Activated naive CD8-positive, alpha-beta T cell treated with anti-CD3 and anti-CD28 coated beads, Interleukin-2, amount 50 U/mL, for 16 hours (primary cell): ENCODE measurements around the gene PITPNM3.
"Not testable (repeated sequence)": the region's sequence is repeated elsewhere in the genome, so short reads cannot be mapped to it uniquely, and the experiment has no call there.

Source experiments
- DNase-seq: peaks from one replicate; pipeline ENCODE4 v3.0.0-alpha.2; 2020; ENCODE audit warnings: low read depth, low spot score

Gene PITPNM3

DNA sequence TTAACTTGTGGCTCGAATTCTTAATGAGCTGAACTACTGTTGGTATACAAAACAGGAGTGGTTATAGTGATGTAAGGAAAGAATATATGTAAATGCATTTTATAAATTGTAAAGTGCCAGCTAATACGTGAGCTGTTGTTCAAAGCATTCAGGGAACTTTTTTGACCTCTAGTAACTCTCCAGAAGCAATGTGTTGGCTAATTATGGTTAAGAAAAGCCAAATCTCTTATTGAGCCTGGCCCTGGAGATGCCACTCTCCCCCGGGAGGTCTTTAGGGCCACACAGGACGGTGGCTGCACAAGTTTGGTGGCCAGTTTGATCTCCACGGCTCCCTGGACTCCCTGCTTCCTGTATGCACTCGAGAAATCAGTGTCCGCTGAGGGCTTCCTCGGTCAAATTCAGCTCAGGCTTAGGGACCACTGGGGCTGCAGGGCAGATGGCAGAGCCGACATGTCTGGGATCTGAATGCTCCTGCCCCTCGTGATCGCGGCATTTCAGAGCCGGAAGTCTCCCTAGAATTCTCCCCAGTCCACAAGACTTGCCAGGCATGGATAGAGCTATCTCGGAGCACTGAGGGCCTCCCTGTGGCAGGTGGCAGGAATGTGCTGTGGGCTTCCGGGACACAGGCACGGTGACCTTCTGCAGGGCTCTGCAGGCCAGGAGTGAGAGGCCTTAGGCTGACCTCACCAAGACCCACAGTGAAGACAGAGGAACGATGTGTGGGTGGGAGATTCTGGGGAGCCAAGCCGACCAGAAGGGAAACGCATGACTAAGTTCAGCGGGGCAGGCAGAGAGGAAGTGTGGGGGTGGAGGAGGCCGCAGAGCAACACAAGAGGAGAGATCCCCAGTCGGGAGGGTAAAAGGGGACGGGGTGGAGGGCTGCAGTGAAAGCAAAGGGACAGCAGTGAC, 18.6 kb upstream of the PITPNM3 start:
- DNase-seq = no peak

DNA sequence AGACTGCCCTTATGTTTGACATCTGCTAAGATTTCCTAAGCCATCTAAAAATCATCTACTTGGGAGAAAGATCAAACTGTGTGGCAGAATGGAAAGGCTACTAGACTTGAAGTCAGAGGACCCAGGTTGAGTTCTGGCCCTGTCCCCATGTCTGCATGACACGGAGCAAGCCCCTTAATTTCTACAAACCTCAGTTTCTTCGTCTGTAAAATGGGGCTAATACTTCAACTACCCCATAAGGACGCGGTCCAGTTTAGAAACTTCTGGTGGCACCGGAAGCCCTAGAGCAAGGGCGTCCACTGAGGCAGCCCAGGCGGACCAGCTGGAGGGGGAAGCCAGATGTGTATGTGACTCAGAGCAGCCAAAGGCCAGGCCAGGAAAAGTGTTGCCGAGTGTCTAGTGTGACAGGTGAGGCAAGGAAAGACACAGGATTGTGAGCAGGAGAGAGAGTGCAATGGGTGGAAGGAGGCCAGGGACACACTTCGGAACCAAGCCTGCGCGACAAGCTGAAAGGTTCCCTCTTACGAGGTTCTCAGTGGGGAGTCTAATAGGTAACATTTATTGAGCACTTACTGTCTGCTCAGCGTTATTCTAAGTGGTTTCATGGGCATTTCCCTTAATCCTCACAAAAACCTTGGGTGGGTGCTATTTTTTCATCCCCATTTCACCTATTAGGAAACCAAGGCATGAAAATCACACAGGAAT, 17.8 kb upstream of the PITPNM3 start:
- DNase-seq = no peak

GRCh38 chr17:6573495-6573894, 17.1 kb upstream of the PITPNM3 start:
- DNase-seq = not testable (repeated sequence)

DNA sequence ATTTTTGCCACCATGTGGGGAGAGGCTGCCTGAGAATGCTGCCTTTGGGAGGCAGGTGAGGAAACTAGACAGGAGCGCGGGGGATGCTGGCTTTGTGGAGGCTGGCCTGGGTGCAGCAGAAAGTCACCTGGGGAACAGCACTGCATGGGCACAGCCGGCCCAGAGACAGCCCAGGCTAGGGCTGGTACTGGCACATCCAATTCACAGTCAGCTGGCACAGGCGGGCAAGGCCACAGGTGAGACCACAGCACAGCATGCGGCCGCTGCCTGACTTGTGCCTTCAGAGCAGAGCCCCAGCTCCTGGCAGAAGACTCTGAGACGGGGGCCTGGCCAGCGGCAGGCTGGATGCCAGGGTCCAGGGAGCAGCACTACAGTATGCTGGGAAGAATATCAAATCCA, 16.6 kb upstream of the PITPNM3 start:
- DNase-seq = no peak

- DNase-seq = no peak
Measured at GRCh38 chr17:6571452-6571781, 15.1 kb upstream of the PITPNM3 start.

GRCh38 chr17:6570731-6571451, 14.5 kb upstream of the PITPNM3 start:
- no peak for DNase-seq

- no peak for DNase-seq
Measured at GRCh38 chr17:6569370-6570285, 13.3 kb upstream of the PITPNM3 start.

DNA sequence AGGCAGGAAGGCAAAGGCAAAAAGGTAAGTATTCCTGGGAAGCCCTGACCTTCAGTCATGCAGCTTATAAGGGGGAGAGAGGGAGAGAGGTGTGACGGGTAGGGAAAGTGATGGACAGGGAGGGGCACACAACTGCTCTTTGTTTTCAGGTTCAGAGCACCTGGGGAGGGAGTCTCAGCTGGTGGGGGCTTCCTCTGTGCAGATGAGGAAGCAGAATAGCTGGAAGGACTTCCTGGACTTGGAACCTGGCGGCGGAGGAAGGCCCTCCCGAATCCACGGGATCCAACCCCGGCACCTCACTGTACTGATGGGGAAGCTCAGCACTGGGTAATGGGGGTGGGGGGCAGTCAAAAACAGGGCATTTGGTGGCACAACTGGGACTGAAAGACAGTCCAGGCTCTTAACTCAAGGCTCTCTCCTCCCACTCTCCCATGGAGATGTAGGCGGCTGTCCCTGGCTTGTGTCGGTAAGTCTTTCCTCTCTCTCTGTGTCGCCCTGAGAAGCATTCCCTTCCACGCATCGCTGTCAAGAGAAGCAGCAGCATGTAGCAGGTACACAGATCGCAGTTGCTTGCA, 11.9 kb upstream of the PITPNM3 start:
- DNase-seq = no peak

- no peak for DNase-seq
Measured at GRCh38 chr17:6567528-6568183, 11.3 kb upstream of the PITPNM3 start.

DNA sequence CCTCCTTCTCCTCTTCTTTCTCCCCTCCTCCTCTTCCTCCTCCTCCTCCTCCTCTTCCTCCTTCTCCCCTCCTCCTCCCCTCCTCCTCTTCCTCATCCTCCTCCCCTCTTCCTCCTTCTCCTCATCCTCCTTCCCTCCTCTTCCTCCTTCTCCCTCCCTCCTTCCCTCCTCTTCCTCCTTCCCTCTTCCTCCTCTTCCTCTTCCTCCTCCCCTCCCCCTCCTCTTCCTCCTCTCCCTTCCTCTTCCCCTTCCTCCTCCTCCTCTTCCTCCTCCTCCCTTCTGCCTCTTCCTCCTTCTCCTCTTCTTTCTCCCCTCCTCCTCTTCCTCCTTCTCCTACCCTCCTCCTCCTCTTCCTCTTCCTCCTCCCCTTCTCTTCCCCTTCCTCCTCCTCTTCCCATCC, 5.1 kb upstream of the PITPNM3 start:
- DNase-seq = no peak

- DNase-seq = no peak
Measured at GRCh38 chr17:6560496-6560895, 4.1 kb upstream of the PITPNM3 start.

GRCh38 chr17:6559753-6560215, 3.4 kb upstream of the PITPNM3 start:
- no peak for DNase-seq

- no peak for DNase-seq
Measured at GRCh38 chr17:6558932-6559752, 2.8 kb upstream of the PITPNM3 start.

DNA sequence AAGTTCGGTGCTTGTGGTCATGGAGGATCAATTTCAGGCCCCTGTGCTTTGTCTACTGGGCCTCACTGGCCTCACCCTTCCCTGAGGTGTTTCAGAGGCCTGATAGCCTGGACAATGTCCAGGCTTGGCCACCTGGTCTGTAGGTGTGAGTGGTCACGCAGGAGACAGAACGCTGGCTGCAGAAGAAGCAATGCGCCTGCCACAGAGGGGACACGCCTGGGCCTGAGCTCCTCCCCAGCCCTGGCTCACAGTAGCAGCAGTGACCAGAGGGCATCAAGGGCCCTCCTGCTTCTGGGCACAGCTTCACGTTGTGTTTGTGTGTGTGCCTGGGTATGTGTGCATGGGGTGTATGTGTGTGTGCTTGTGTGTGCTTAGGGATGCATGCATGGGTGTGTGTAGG, 1.9 kb upstream of the PITPNM3 start:
- no peak for DNase-seq

GRCh38 chr17:6557040-6557438, 684 bp upstream of the PITPNM3 start:
- no peak for DNase-seq

GRCh38 chr17:6555331-6556120, 829 bp downstream of the PITPNM3 start:
- no peak for DNase-seq

DNA sequence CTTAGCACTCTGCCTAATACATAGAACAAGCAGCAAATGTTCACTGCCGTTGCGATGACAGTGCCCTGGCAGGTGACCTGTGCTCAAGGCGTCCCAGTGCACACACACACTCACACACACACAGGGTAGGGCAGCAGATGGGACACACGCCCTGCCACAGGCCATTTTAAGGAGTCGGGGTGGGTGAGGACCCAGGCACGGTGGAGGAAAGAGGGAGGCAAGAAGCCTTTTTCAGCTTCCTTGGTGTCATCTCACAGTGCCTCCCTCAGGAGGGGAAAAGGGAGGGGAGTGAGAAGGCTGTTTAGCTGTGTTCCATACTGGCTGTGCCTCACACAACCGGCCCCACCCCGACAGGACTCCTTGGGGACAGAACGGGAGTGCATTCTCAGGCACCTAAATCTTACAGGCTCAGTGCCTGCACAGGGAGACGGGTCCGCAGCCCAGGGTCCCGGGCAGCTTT, 1.5 kb downstream of the PITPNM3 start:
- DNase-seq = no peak

GRCh38 chr17:6554342-6554741, 2.0 kb downstream of the PITPNM3 start:
- DNase-seq = no peak
